Tibial nerve (tissue), 4 donors: Measurements from ENCODE around the gene RGS17.

ENCODE experiments used
- CTCF ChIP-seq, 5 experiments: fragments of 200-600 bp in 3 of 5; fragments of 450-650 bp in 2 of 5; sonication (generic) in 3 of 5; IDR thresholded peaks; one replicate each; pipeline ENCODE4 v1.5.1; 2016 to 2019; ENCODE audit warnings: antibody characterized with exemption in 5 of 5, mild to moderate bottlenecking in 3 of 5, moderate library complexity in 2 of 5
- EP300 ChIP-seq, 2 donors: sonication (generic); formaldehyde crosslinking; IDR thresholded peaks; one replicate each; pipeline ENCODE4 v1.6.1; 2017; ENCODE audit warnings: antibody characterized with exemption in 2 of 2, mild to moderate bottlenecking in 1 of 2

- no peak for TF ChIP-seq CTCF (IDR thresholded peaks at IDR 0.05)
- TF ChIP-seq EP300 (IDR thresholded peaks at IDR 0.05): no peak
Measured at GRCh38 chr6:152979116-152979515, 152.0 kb downstream of the RGS17 start.
